Measurements from ENCODE around the gene NCOR1.

Gene NCOR1

GRCh38 chr17:16254773-16255400 is 39.6 kb upstream of the NCOR1 start:
- Histone ChIP-seq H3K27me3 (no peaks in the 10 kb centered on the region), H3K4me3 (ENCODE audit: low read depth, low read length) (no peak overlapping the region), H3K36me3 (no peaks in the 10 kb centered on the region), H3K4me1 (no peaks in the 10 kb centered on the region), H3K9me3 (no peaks in the 10 kb centered on the region)
- no peak for DNase-seq
- TF ChIP-seq, protein P1, sequence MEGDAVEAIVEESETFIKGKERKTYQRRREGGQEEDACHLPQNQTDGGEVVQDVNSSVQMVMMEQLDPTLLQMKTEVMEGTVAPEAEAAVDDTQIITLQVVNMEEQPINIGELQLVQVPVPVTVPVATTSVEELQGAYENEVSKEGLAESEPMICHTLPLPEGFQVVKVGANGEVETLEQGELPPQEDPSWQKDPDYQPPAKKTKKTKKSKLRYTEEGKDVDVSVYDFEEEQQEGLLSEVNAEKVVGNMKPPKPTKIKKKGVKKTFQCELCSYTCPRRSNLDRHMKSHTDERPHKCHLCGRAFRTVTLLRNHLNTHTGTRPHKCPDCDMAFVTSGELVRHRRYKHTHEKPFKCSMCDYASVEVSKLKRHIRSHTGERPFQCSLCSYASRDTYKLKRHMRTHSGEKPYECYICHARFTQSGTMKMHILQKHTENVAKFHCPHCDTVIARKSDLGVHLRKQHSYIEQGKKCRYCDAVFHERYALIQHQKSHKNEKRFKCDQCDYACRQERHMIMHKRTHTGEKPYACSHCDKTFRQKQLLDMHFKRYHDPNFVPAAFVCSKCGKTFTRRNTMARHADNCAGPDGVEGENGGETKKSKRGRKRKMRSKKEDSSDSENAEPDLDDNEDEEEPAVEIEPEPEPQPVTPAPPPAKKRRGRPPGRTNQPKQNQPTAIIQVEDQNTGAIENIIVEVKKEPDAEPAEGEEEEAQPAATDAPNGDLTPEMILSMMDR (IDR thresholded peaks at IDR 0.05; ENCODE audit: low read depth, low read length) = no peak

DNA sequence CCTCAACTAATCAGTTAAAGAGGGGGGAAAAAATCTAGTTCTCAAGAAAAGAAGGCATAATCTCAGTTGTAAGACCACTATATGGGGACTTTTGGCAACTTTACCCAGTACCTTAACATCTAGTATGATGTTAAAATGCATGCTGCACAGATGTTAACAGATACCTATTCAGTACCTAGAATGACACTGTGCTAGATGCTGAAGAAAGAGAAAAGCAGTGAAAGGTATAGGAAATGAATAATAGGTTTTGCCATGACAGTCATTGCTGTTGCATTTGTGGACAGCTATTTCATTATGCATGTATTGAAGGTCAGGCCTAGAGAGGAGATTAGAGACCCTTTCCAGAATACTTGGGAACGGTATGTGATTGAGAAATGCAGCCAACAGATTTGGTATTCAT is 36.2 kb upstream of the NCOR1 start:
- Histone ChIP-seq H3K9me3 (no peaks in the 10 kb centered on the region), H3K4me1 (no peaks in the 10 kb centered on the region), H3K36me3 (no peaks in the 10 kb centered on the region), H3K27me3 (no peaks in the 10 kb centered on the region), H3K4me3 (ENCODE audit: low read depth, low read length) (no peak overlapping the region)
- no peak for DNase-seq
- TF ChIP-seq, protein P1 (IDR thresholded peaks at IDR 0.05; ENCODE audit: low read depth, low read length) = no peak

DNA sequence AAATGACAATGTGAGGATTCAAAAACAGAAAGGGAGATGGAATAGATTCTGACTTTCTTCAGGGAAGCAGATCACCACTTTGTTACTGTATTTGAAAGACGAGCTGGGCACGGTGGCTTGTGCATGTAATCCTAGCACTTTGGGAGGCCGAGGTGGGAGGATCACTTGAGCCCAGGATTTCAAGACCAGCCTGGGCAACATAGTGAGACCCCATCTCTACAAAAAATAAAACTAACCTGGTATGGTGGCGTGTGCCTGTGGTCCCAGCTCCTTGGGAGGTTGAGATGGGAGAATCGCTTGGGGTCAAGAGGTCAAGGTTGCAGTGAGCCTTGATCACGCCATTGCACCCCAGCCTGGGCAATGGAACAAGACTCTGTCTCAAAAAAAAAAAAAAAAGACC is 35.7 kb upstream of the NCOR1 start:
- TF ChIP-seq, protein P1 (IDR thresholded peaks at IDR 0.05; ENCODE audit: low read depth, low read length) = no peak
- Histone ChIP-seq H3K4me1 (no peaks in the 10 kb centered on the region), H3K9me3 (no peaks in the 10 kb centered on the region), H3K4me3 (ENCODE audit: low read depth, low read length) (no peak overlapping the region), H3K27me3 (no peaks in the 10 kb centered on the region), H3K36me3 (no peaks in the 10 kb centered on the region)
- DNase-seq = no peak

- no peaks in the 10 kb centered on the region for H3K9me3 ChIP-seq
- no peak for DNase-seq
- no peaks in the 10 kb centered on the region for H3K27me3 ChIP-seq
- TF ChIP-seq, protein P1 (IDR thresholded peaks at IDR 0.05; ENCODE audit: low read depth, low read length) = no peak
- H3K36me3 ChIP-seq = no peaks in the 10 kb centered on the region
- H3K4me3 ChIP-seq (ENCODE audit: low read depth, low read length) = no peak overlapping the region
- H3K4me1 ChIP-seq = no peaks in the 10 kb centered on the region
Observed at GRCh38 chr17:16250635-16251034, 35.3 kb upstream of the NCOR1 start.

DNA sequence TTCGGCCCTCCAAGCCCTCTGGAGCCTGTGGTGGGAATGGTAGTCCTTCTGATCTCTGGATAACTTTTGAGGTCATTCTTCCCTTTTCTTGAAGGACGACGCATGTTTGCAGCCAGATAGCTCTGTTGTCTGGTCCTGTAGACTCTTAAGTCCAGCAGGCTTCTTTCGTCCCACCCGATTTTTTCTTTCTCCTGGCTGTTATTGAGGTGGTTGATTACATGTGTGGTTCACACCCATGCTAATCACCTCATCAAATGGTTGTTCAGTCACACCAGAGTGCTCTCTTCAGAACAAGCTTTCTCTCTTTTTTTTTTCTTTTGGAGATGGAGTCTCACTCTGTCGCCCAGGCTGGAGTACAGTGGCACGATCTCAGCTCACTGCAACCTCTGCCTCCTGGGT is 32.3 kb upstream of the NCOR1 start:
- H3K27me3 ChIP-seq = no peaks in the 10 kb centered on the region
- TF ChIP-seq, protein P1 (IDR thresholded peaks at IDR 0.05; ENCODE audit: low read depth, low read length) = no peak
- no peaks in the 10 kb centered on the region for H3K4me1 ChIP-seq
- no peak overlapping the region for H3K4me3 ChIP-seq (ENCODE audit: low read depth, low read length)
- no peak for DNase-seq
- H3K9me3 ChIP-seq = no peaks in the 10 kb centered on the region
- H3K36me3 ChIP-seq = no peaks in the 10 kb centered on the region

- Histone ChIP-seq H3K4me1 (no peaks in the 10 kb centered on the region), H3K27me3 (no peaks in the 10 kb centered on the region), H3K9me3 (no peaks in the 10 kb centered on the region), H3K4me3 (ENCODE audit: low read depth, low read length) (no peak overlapping the region), H3K36me3 (no peaks in the 10 kb centered on the region)
- TF ChIP-seq, protein P1 (IDR thresholded peaks at IDR 0.05; ENCODE audit: low read depth, low read length) = no peak
- no peak for DNase-seq
Observed at GRCh38 chr17:16243801-16244567, 28.6 kb upstream of the NCOR1 start.
